ENCODE data around the gene TMEM132C. TPM values are rescaled to one million over a fixed set of nuclear protein-coding genes. Genes with fewer than 3 reads are reported as not detected.

Gene TMEM132C
- total RNA-seq, 2 experiments from 2014 or later: not detected

DNA sequence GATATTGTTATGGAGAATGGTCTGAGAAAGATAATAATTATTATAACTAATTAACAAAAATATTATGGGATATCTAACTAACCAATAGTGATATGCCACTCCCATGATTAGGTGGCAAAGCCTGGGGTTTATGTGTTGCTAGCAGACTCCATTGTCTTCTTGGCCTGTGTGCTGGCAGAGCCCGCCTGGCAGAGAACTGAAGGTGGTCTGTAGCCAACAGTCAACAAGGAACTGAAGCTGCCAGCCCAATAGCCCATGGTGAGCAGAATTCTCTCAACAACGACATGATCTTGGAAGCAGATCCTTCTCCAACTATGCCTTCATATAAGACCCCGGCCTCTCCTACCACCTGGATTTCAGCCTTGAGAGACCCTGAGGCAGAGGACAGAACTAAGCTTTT lies 298.0 kb downstream of the TMEM132C start:
- TF ChIP-seq, protein P1, sequence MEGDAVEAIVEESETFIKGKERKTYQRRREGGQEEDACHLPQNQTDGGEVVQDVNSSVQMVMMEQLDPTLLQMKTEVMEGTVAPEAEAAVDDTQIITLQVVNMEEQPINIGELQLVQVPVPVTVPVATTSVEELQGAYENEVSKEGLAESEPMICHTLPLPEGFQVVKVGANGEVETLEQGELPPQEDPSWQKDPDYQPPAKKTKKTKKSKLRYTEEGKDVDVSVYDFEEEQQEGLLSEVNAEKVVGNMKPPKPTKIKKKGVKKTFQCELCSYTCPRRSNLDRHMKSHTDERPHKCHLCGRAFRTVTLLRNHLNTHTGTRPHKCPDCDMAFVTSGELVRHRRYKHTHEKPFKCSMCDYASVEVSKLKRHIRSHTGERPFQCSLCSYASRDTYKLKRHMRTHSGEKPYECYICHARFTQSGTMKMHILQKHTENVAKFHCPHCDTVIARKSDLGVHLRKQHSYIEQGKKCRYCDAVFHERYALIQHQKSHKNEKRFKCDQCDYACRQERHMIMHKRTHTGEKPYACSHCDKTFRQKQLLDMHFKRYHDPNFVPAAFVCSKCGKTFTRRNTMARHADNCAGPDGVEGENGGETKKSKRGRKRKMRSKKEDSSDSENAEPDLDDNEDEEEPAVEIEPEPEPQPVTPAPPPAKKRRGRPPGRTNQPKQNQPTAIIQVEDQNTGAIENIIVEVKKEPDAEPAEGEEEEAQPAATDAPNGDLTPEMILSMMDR (IDR thresholded peaks at IDR 0.05): no peak
- ChIA-PET CTCF (no interaction called here), POLR2A (no interaction called here)
- H3K36me3 Mint-ChIP-seq (ENCODE audit: low read depth): no peaks in the 10 kb centered on the region
- no peak overlapping the region for H3K27ac Mint-ChIP-seq
- H3K4me1 Mint-ChIP-seq (ENCODE audit: low read depth): no peaks in the 10 kb centered on the region
- intact Hi-C loops (cut with micrococcal nuclease): no loop called here
- DNase-seq (no peak), ATAC-seq (no peak)
- peaks cover 7% of the 10 kb centered on the region for H3K9me3 Mint-ChIP-seq
- no peaks in the 10 kb centered on the region for H3K27me3 Mint-ChIP-seq
- H3K4me3 Mint-ChIP-seq: no peak overlapping the region

DNA sequence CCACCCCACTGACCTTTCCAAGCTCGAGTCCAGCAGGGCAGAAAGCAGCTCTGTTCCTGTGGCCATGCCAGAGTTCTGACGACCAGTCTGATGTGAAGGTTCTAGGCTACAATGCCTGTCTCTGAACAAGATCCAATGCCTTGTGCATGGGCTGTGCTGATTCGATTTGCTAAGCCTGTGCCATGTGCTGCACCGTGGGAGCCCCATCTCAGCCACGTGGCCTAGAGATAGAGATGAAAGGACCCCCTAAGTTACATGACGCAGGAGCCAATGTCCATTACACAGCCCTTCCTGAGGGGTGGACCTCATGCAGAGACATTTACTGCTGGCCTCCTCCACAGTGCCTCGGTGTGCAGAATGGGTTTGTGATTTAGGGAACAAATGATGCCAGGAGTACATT lies 300.8 kb downstream of the TMEM132C start:
- CTCF ChIA-PET: no interaction called here
- no peaks in the 10 kb centered on the region for H3K27me3 Mint-ChIP-seq
- no peak for DNase-seq
- TF ChIP-seq, protein P1 (IDR thresholded peaks at IDR 0.05): no peak
- H3K9me3 Mint-ChIP-seq: peaks cover 6% of the 10 kb centered on the region
- no peak overlapping the region for H3K27ac Mint-ChIP-seq
- no peak for ATAC-seq
- H3K4me1 Mint-ChIP-seq (ENCODE audit: low read depth): peaks cover 4% of the 10 kb centered on the region
- intact Hi-C loops (cut with micrococcal nuclease): no loop called here
- no peak overlapping the region for H3K4me3 Mint-ChIP-seq
- no peaks in the 10 kb centered on the region for H3K36me3 Mint-ChIP-seq (ENCODE audit: low read depth)
- POLR2A ChIA-PET: no interaction called here

DNA sequence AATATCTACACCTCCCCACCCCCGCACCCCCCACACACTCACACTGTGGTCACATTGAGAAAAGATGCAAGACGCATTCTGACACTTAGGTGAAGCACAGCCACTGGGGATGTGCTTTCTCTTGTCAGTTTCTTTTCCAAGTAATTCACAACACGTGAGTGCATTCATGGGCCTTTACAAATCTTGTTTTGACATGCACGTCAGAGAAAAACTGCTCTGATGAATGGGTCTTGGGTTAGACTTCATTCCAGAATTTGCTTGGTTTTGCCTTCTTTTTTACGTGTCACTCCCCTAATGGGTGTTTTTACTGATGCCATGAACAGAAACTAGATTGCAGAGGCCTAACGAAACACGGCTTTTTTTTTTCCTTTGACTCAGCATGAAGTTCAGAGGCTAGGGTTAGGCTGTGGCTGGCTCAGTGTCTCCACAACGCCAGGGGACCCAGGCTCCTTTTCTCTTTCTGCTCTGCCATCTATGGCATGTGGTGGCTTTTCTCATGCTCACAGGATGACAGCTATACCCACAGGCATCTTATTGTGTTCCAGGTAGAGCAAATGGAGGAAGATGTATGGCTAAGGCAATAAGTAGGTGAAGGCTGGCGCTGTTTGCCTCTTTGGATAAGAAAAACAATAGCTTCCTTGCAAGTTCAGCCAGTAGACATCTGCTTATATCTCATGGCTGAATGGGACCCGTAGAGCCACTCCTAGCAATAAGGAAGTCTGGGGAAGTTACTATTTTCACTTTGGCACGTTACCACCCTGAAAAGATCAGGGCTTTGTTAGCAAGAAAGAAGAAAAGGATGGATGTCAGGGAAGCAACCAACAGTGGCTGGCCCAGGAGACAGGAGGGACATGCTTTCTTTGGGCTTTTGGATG lies 303.5 kb downstream of the TMEM132C start:
- no peak overlapping the region for H3K4me3 Mint-ChIP-seq
- ChIA-PET CTCF (no interaction called here), POLR2A (no interaction called here)
- H3K27ac Mint-ChIP-seq: peak overlapping the region; percentile 57
- no peaks in the 10 kb centered on the region for H3K27me3 Mint-ChIP-seq
- peaks cover 4% of the 10 kb centered on the region for H3K4me1 Mint-ChIP-seq (ENCODE audit: low read depth)
- DNase-seq (peak; percentile 60), ATAC-seq (peak; percentile 77)
- H3K36me3 Mint-ChIP-seq (ENCODE audit: low read depth): no peaks in the 10 kb centered on the region
- TF ChIP-seq, protein P1 (IDR thresholded peaks at IDR 0.05): no peak
- intact Hi-C loops (cut with micrococcal nuclease): no loop called here
- no peaks in the 10 kb centered on the region for H3K9me3 Mint-ChIP-seq

- Mint-ChIP-seq H3K9me3 (no peaks in the 10 kb centered on the region), H3K27ac (no peak overlapping the region), H3K4me1 (ENCODE audit: low read depth) (peaks cover 4% of the 10 kb centered on the region), H3K36me3 (ENCODE audit: low read depth) (no peaks in the 10 kb centered on the region), H3K4me3 (no peak overlapping the region), H3K27me3 (no peaks in the 10 kb centered on the region)
- TF ChIP-seq, protein P1 (IDR thresholded peaks at IDR 0.05): no peak
- ChIA-PET CTCF (no interaction called here), POLR2A (no interaction called here)
- ATAC-seq: peak; percentile 17
- intact Hi-C loops (cut with micrococcal nuclease): no loop called here
- no peak for DNase-seq
These were observed 305.2 kb downstream of the TMEM132C start for GRCh38 chr12:128571906-128572810.

DNA sequence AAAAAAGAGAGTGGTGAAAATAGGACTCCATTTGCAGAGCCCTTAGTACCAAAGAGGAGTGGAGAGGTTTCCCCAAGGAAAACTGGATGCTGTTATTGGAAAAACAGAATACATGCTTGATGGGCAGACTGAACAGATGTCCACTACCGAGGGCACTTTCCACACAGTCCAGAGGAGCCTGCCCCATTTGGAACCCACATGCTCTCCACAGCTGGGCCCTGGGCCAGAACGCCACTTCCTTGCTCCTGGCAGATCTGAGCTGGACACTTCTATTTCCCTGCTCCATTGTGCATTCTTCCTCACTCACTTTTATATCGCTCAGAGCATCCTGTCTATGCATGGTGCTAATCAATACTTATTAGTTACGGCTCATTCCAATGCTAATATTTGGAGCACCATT lies 306.9 kb downstream of the TMEM132C start:
- Mint-ChIP-seq H3K27ac (no peak overlapping the region), H3K4me3 (no peak overlapping the region), H3K27me3 (no peaks in the 10 kb centered on the region), H3K9me3 (no peaks in the 10 kb centered on the region), H3K36me3 (ENCODE audit: low read depth) (no peaks in the 10 kb centered on the region), H3K4me1 (ENCODE audit: low read depth) (peaks cover 4% of the 10 kb centered on the region)
- CTCF ChIA-PET: no interaction called here
- DNase-seq: no peak
- TF ChIP-seq, protein P1 (IDR thresholded peaks at IDR 0.05): no peak
- no peak for ATAC-seq
- intact Hi-C loops (cut with micrococcal nuclease): no loop called here
- POLR2A ChIA-PET: no interaction called here

Data from activated CD8-positive, alpha-beta T cell treated with anti-CD3 and anti-CD28 coated beads for 36 hours (primary cell).